Stimulated activated CD4-positive, alpha-beta T cell treated with anti-CD3 and anti-CD28 coated beads, Interleukin-15, amount 100 ng/mL, for 24 hours (primary cell): ENCODE measurements around the gene TACSTD2.
A peak's percentile ranks its signal among the peaks of the same experiment; 100 is the strongest.
"Not testable (repeated sequence)": the region's sequence is repeated elsewhere in the genome, so short reads cannot be mapped to it uniquely, and the experiment has no call there.

Experiments used
- DNase-seq: peaks from one replicate; pipeline ENCODE4 v3.0.0-alpha.2; 2020

Gene TACSTD2, protein sequence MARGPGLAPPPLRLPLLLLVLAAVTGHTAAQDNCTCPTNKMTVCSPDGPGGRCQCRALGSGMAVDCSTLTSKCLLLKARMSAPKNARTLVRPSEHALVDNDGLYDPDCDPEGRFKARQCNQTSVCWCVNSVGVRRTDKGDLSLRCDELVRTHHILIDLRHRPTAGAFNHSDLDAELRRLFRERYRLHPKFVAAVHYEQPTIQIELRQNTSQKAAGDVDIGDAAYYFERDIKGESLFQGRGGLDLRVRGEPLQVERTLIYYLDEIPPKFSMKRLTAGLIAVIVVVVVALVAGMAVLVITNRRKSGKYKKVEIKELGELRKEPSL

DNA sequence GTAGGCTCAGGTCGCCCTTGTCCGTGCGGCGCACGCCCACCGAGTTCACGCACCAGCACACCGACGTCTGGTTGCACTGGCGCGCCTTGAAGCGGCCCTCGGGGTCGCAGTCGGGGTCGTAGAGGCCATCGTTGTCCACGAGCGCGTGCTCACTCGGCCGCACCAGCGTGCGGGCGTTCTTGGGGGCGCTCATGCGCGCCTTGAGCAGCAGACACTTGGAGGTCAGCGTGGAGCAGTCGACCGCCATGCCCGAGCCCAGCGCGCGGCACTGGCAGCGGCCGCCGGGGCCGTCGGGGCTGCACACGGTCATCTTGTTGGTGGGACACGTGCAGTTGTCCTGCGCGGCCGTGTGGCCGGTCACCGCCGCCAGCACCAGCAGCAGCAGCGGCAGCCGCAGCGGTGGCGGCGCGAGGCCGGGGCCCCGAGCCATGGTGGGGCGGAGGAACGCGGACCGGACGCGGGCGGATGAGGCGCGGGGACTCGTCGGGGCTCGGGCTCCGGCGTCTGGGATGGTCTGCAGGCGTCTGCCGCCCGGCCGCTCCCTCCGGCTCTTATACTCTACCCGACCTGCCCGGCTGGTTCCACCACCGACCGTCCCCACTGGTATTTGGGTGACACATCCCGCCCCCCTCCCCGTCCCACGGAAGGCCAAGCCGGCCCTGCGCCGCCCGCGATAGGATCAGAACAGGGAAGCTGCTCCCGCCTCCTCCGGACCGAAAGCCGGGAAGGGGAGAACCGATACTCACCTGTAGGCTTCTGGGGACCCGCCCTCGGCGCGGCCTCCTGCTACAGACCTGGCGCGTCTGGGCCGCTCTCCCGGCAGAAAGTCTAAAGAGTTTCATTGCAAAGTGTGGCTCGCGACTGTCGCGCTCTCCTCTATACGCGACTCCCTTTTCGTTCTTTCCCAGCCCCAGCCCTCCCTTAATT is at the start of gene TACSTD2:
TSS of gene TACSTD2 (minus strand) at position 526 of the 927 bp plus-strand sequence. CDS start at position 430, 96 bp downstream.
- DNase-seq: peak; percentile 19

DNA sequence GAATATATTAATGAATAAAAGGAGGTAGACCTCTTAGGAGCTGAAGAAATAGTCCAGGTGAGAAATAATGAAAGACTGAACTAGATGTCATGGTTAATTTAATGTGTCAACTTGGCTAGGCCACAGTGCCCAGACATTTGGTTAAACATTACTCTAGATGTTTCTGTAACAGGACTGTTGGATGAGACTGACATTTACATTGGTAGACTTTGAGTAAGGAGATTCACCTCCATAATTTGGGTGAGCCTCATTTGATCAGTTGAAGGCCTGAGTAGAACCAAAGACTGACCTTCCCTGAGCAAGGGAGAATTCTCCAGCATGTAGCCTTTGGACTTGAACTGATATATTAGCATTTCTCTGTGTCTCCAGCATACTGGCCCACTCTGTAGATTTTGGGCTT is 49.2 kb upstream of the TACSTD2 start:
- no peak for DNase-seq

DNA sequence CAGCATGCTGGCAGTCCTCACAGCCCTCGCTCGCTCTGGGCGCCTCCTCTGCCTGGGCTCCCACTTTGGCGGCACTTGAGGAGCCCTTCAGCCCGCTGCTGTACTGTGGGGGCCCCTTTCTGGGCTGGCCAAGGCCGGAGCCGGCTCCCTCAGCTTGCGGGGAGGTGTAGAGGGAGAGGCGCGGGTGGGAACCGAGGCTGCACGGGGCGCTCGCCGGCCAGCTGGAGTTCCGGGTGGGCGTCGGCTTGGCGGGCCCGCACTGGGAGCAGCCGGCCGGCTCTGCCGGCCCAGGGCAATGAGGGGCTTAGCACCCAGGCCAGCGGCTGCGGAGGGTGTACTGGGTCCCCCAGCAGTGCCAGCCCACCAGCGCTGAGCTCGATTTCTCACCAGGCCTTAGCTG is 46.2 kb upstream of the TACSTD2 start:
- DNase-seq: not testable (repeated sequence)

DNA sequence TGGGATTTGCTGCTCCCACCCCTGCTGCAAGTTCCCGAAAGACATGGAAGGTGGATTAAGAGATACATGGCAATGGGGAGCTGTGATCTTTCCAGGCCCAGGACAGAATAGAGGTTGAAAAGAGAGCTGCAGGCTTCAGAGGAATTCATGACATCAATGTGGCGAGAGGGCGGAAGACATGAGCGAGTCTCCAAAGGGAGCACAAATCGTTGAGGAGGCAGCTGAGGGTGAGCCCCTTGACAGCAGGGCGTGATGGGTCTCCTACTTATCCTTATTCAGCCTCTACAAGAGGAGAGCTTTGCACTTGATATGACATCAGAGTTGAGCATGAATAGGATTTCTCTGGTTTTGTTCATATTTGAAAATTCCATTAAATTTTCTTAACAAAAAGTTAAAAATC is 45.5 kb upstream of the TACSTD2 start:
- DNase-seq: no peak

DNA sequence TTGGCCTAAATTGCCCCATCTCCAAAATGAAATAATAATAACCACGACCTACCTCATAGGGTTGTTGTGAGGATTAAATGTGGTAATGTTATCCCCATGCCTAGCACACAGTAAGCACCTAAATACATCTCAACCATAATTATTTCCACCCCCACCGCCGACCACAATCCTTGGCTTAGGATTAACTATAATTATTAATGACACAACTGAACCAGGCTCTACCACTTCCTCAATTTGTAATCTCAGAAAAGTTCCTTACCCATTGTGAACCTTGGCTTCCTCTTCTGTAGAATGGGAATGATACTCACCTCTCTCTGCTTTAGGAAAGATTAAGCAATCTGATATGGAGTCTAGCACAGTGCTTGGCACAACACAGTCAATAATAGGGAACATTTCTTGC is 44.3 kb upstream of the TACSTD2 start:
- no peak for DNase-seq

DNA sequence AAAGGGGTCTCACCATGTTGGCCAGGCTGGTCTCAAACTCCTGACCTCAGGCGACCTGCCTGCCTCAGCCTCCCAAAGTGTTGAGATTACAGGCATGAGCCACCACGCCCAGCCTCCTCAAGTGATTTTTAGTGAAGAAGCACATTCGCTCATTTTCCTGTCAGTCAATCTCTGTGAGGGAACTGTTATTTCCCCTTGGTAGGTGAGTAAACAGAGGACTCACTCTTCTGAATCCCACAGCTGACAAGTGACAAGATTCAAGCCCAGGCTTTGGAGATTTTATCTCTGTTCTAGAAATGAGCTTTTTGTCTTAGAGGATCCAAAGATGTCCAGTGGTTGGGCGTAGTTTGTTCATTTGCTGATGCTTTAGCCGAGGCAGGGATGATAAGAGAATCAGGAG is 43.9 kb upstream of the TACSTD2 start:
- no peak for DNase-seq

DNA sequence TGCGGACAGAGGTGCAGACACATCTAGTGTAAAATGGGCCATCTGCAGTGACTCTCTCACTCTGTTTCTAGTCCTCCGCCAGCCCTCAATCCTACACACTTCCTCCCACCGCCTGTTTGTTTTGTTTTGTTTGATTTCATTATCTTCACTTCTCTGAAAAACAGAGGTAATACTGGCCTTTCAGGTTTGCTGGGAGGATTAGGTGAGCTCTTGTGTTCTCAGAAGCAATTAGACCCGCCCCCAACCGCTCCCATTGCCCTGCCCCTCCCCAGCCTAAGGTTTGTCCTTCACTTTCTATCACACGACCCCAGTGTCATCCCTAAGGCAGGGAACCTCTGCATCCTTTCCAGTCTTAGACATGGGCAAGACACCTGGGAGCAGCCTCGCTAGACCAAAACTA is 43.2 kb upstream of the TACSTD2 start:
- no peak for DNase-seq

DNA sequence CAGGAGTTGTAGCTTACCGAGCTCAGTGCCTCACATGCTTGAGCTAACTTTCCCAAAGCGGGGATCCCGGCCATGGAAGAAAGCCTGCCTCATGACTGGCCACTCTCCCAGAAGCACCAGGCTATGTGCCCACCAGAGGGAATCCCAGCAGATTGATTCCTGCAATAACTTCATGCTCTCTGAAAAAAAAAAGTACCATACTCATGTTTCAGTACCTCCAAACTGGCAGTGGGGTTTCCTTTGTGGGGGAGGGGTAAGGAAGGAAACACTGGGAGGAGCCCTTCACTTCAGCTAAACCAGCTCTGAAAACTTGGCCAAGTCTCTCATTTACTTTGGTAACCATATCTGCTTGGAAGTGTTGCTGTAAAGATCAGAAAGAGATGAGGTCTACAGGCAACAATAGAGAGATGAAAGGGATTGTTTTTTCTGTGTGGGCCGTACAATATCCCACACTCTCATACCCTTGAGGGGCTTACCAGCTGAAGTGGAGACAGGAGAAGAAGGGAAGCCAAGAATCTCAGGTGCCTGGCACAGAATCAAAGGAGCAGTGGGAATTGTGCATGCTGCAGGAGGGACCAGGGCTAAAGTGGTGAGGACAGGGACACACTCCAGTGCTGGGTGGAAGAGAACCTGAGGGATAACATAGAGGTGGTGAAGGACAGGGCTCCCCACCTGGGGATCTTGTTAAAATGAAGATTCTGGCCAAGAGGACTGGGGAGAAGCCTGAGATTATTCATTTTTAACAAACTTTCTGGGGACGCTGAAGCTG is 42.4 kb upstream of the TACSTD2 start:
- no peak for DNase-seq

DNA sequence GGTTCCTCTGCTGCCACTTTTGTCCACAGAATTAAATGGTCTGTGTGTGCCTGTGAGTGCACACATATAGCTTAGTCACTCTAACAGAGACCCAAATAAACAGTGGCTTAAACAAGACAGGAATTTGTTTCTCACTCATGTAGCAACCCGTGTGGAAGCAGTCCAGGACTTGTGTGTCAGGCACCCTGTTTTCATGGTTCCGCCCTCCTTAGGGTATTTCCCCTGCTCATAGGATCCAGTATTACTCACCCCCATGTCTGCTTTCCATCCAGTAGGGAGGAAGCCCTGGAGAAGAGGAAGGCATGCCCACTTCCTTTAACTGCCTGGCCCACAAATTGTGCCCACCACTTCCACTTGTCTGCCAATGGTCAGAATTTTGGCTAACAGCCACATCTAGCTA is 41.3 kb upstream of the TACSTD2 start:
- DNase-seq: no peak

DNA sequence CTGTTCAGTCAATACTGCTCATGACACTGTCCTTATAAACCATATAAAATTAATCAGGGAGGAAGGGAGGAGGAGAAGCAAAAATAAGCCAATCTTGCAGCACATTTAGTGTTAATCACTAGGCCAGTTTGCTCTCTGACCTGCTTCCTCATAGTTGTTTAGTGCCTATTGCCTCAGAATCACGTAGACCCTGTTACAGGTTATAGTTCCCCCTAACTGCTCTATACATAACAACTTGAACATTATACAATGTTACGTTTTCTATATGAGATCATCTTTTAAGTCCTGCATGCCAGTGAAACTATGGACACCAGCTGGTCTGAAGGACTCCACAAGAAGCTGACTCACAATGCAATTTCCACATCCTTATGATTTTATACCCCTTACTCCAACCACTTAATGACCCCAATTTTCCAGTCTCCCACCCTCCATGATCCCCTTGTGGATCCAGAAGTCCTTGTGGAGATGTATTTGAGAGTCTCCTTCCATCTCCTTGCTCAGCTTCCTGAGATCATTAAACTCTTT is 34.9 kb upstream of the TACSTD2 start:
- no peak for DNase-seq

DNA sequence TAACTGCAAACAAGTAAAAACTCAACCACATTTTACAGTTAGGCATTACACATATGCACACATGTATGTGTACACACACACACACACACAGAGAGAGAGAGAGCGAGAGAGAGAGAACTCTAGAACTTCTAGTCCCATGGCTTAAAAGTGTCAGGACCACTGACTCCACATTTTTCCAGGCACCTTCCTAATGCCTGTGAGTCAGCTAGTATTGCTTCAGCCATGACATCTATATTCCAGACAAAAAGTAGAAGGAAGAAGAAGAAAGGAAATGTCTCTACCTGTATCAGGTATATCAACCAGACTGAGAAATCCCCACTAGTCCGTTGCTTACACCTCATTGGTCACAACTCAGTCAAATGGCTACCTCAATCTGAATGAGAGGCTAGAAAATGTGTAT is 31.9 kb upstream of the TACSTD2 start:
- no peak for DNase-seq

DNA sequence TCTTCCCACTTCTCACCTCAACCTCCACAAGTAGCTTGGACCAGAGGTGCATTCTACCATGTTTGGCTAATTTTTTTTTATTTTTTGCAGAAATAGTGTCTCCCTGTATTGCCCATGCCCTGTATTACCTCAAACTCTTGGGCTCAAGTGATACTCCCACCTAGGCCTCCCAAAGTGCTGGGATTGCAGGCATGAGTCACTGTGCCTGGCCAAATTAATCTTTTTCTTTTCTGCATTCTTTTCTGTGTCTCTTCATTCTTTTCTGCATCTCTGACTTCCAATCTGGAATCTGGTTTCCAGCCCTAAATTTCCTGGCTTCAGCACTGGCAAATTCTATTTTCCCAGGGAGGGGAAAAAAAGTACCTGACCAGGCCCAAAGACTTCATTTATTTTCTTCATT is 31.2 kb upstream of the TACSTD2 start:
- DNase-seq: no peak

DNA sequence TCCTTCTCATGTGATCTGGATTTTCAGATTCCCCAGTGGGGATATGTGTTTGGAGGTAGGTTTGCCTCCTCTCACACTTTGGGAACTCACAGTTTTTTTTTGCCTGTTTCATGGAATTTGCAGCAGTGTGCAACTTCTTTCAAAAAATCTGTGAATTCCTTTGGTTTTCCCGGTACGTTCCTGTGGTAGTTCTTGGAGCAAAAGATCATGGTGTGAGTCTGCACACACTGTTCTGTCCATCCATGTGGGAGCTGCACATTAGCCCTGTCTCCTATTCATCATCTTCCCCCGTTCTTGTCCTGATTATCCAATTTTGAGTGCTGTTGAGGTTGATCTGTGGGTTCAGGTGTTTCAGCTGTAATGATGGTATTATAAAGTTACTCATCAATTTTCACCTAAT is 30.3 kb upstream of the TACSTD2 start:
- no peak for DNase-seq

DNA sequence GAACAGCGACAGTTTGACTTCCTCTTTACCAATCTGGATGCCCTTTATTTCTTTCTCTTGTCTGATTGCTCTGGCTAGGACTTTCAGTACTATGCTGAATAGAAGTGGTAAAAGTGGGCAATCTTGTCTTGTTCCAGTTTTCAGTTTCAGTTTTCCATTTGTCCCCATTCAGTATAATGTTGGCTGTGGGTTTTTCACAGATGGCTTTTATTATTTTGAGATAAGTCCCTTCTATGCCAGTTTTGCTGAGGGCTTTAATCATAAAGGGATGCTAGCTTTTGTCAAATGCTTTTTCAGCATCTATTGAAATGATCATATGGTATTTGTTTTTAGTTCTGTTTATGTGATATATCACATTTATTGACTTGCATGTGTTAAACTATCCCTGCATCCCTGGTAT is 24.9 kb upstream of the TACSTD2 start:
- not testable (repeated sequence) for DNase-seq

DNA sequence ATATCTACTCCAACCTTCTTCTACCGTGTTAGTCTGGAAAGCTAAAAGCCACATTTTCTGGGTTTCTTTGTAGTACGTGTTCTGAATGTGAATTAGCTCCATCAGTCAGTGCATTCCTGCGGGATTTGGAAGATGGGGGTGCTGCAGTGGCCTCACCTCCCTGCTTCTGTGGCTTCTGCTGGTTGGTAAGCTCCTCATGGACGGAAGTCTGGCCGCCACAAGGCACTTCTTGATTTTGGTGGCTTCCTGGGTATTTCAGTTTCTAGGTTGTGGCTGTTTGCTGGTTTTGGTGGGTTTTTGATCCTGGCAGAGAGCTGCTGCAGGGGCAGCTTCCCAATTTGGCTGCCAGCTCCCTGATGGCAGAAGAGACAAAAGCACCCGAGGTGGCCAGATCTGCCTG is 20.9 kb upstream of the TACSTD2 start:
- DNase-seq: no peak

DNA sequence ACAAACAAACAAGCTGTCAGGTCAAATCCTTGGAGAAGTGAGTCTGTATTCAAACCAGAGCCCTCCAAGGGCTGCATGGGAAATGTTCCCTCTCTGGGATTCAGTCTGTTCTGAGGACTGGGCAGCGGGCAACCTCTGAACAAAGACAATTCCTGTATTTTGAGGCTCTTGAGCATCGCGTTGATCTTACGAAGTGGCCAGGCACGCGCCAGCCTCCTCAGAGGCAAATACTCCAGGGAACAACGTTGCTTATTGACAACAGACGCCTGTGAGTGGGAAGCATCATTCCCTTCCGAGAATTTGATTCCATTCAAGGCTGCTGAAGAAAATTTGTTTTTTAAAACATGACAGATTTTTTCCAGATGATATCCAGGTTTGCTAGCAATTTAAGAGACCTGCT is 20.0 kb upstream of the TACSTD2 start:
- DNase-seq: no peak

DNA sequence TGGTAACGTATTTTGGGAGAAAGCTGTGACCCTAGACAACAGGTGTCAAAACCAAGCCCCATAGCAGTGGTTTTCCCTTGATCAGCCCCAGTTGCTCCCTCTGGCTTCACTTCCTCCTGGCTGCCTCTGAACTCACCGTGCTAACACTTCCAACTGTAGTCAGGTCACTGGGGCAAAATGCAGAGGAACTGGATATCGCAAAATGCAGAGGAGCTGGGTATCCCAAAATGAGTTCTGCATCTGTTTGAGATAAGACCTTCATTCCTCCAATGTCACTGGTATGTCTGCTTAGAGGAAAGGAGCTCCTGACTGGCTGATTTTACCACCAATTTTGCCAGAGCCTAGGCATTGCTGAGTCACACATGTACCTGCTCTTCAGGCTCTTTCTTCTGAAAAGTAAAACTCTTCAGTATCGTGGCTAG is 19.6 kb upstream of the TACSTD2 start:
- no peak for DNase-seq

DNA sequence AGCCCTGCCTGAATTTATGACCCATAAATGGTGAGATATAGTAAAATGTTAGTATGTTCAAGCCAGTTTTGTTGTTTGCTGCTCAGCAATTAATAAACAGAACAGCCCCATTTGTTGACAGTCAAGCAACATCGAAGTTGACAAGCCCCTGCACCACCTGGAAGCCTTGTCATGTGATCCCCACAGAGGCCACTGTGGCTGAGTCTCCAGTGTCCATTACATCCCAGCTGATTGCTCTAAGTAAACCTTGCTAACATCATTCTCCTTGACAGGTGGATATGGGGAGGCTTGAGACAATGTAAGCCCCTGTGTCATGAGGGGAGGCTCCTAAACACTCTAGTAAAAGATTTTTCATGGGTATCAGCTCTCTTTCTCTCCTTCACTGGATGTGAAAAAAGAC is 17.5 kb upstream of the TACSTD2 start:
- no peak for DNase-seq

DNA sequence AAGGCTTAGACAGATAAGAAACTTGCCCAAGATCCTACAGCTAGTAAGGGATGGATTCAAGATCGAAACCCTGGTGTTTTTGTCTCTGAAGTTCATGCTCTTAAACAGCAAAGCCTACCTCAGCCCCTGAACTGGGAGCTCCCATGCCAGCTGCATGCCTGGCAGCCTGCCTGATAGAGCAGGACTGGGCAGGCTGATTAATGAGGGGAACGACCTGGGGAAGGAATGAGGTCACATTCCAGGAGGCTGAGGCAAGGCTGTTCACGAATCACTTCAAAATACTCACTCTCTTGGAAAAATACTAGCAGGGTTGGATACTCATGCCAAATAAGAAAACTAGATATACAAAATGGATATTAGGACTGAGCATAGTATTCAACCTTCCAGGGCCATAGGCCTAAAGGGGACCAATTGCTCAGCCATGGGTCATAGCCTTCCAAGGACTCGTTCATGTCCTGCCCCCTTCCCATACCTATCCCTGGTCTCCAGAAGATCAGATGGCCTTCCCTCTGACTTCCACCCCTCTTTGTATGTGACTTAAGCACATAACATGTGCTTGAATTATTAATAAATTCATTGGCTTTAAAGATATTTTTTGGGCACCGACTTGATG is 15.6 kb upstream of the TACSTD2 start:
- DNase-seq: no peak

DNA sequence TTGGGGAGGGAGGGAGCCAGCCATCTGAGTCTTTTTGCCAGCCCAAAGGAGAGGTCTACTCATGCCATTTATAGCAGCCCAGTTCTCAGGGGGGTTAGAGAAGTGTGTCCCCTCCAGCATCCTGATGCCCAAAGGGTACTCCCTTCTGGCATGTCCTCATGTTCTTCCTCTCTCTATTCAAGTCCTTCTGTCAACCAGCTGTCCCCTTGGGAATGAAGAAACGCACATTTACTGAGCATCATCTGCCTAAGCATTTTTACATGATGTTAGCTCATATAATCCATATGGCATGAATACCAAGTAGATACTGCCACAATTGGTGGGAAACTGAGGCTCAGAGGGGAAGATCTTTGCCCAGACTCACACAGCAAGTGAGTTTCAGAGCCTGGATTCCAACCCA is 14.8 kb upstream of the TACSTD2 start:
- DNase-seq: no peak

DNA sequence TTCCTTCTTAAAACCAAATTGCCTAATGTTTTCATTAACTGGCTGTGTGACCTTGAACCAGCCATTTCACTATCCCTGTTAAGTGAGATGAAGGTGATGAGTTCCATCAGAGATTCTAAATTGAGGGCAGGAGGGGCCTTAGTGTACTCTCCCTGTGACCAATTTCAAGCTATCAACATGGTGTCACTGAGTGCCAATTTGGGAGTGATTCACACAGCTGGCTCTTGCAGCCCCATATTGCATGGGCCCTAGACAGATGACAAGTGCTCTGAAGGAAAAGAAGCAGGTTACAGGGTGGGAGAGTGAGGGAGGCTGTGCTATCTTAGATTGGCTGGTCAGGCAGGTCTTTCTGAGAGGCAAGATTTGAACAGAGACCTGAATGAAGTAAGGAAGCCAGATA is 13.0 kb upstream of the TACSTD2 start:
- no peak for DNase-seq

DNA sequence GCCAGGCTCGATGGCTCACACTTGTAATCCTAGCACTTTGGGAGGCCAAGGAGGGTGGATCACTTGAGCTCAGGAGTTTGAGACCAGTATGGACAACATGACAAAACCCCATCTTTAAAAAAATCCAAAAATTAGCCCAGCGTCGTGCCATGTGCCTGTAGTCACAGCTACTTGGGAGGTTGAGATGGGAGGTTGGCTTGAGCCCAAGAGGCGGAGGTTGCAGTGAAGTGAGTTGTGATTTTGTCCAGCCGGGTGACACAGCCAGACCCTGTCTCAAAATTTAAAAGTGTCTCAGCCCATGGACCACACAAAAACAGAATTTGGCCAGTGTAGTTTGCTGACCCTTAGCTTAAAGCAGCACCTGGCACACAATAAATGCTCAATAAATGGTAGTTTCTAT is 11.3 kb upstream of the TACSTD2 start:
- no peak for DNase-seq

DNA sequence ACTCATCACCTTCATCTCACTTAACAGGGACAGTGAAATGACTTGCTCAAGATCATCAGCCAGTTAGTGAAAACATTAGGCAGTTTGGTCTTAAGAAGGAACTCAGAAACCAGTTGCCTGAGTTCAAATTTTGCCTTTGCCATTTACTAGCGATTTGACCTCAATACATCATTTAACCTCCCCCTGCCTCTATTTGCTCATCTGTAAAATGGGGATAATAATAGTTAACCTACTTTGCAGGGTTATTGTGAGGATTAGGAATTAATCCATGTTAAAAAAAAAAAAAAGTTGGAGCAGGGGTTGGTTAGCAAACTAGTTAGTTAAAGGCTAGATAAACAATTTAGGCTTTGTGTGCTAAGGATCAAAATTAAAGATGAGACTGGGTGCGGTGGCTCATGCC is 10.6 kb upstream of the TACSTD2 start:
- DNase-seq: no peak
